Esophagus squamous epithelium (tissue), 5 donors: ENCODE results near the gene COPS9. TPM values are rescaled to one million over a fixed set of nuclear protein-coding genes. Genes with fewer than 3 reads are reported as not detected.

Source experiments
- DNase-seq: peaks from one replicate; lab custom pipeline; 2025; lab: John Stamatoyannopoulos, UW
- H3K27ac ChIP-seq, 4 donors: fragments of 200-600 bp; sonication (generic); one replicate each; pipeline ENCODE4 v1.5.1; 2016 to 2019; ENCODE audit warnings: mild to moderate bottlenecking in 1 of 4
- H3K27me3 ChIP-seq, 4 donors: fragments of 200-600 bp; sonication (generic); 1 replicate in 3 of 4; 2 replicates in 1 of 4; pipeline versions ENCODE4 v1.5.1 to v1.6.0; 2017 to 2021; ENCODE audit warnings: antibody characterized with exemption in 1 of 4
- H3K36me3 ChIP-seq, 3 donors: fragments of 200-600 bp; sonication (generic); one replicate each; pipeline ENCODE4 v1.5.1; 2016 to 2019
- H3K4me1 ChIP-seq, 3 donors: fragments of 200-600 bp; sonication (generic); one replicate each; pipeline ENCODE4 v1.5.1; 2017 to 2019
- H3K4me3 ChIP-seq, 4 donors: fragments of 200-600 bp; sonication (generic); 1 replicate in 3 of 4; 2 replicates in 1 of 4; pipeline ENCODE4 v1.5.1; 2016 to 2019; ENCODE audit warnings: mild to moderate bottlenecking in 2 of 4, moderate library complexity in 1 of 4
- H3K9me3 ChIP-seq, 3 donors: fragments of 200-600 bp; sonication (generic); one replicate each; pipeline ENCODE4 v1.5.1; 2016 to 2019
- CTCF ChIP-seq, 6 experiments: fragments of 450-650 bp in 4 of 6; fragments of 200-600 bp in 2 of 6; sonication (generic) in 2 of 6; IDR thresholded peaks; one replicate each; pipeline ENCODE4 v1.5.1; 2016 to 2019; ENCODE audit warnings: antibody characterized with exemption in 6 of 6, mild to moderate bottlenecking in 4 of 6, moderate library complexity in 4 of 6
- POLR2A ChIP-seq, 4 donors: fragments of 450-650 bp; IDR thresholded peaks; one replicate each; pipeline ENCODE4 v1.6.1; 2017; ENCODE audit warnings: antibody characterized with exemption in 4 of 4, mild to moderate bottlenecking in 4 of 4, moderate library complexity in 3 of 4
- WGBS, 2 donors: methylation state at CpG; one replicate each; pipeline ENCODE4 v1.1.5; 2018; 5-methylcytosine and 5-hydroxymethylcytosine counted together
- intact Hi-C: fragments of 100-400 bp; cut with DNase I; formaldehyde crosslinking; loops from one replicate; pipeline ENCODE4 v1.15.0; 2022
- total RNA-seq, 4 donors: library from RNA; depleted of rRNA; stranded (reverse); fragments of >200 nt; gene quantifications; one replicate each; pipeline ENCODE4 v1.1.0, GENCODE V29; 2016
- donor health status: DM: yes; HTN: yes; CAD: no.

COPS9 gene
- total RNA-seq, 4 donors from 2014 or later, result 103 to 225 (median 195) TPM

- no peak for TF ChIP-seq CTCF (IDR thresholded peaks at IDR 0.05)
- TF ChIP-seq POLR2A (IDR thresholded peaks at IDR 0.05), result no peak
- Histone ChIP-seq H3K4me3 (no peak overlapping the region), H3K9me3 (no peaks in the 10 kb centered on the region), H3K27me3 (no peaks in the 10 kb centered on the region), H3K4me1 (peaks cover 18 to 37% (median 24%) of the 10 kb centered on the region in 3 donors), H3K27ac (no peak overlapping the region), H3K36me3 (peaks cover 19 to 78% (median 27%) of the 10 kb centered on the region in 3 donors)
- 90 to 93% methylated on average over 11 to 17 of the region's 23 CpGs for WGBS, 2 donors
- intact Hi-C loops, result no loop called here
- no peak for DNase-seq
Measured at GRCh38 chr2:240130393-240131195, 5.5 kb downstream of the COPS9 start.

GRCh38 chr2:240129731-240130392, 6.2 kb downstream of the COPS9 start:
- no peaks in the 10 kb centered on the region for H3K9me3 ChIP-seq
- H3K27me3 ChIP-seq, result no peaks in the 10 kb centered on the region
- H3K4me1 ChIP-seq, result peaks cover 12 to 30% (median 17%) of the 10 kb centered on the region in 3 donors
- no peak for TF ChIP-seq CTCF (IDR thresholded peaks at IDR 0.05)
- no peak for TF ChIP-seq POLR2A (IDR thresholded peaks at IDR 0.05)
- DNase-seq, result no peak
- peaks cover 19 to 78% (median 27%) of the 10 kb centered on the region in 3 donors for H3K36me3 ChIP-seq
- intact Hi-C loops, result no loop called here
- WGBS, 2 donors, result 84 to 97% methylated on average over 7 to 17 of the region's 22 CpGs
- H3K27ac ChIP-seq, result peak overlapping the region in 2 of 4 donors; percentile 37 to 42
- no peak overlapping the region for H3K4me3 ChIP-seq

- Histone ChIP-seq H3K4me1 (peaks cover 7 to 24% (median 11%) of the 10 kb centered on the region in 3 donors), H3K27me3 (no peaks in the 10 kb centered on the region), H3K4me3 (no peak overlapping the region), H3K36me3 (peaks cover 19 to 78% (median 27%) of the 10 kb centered on the region in 3 donors), H3K27ac (peak overlapping the region in 3 of 4 donors; percentile 37 to 48 (median 42)), H3K9me3 (no peaks in the 10 kb centered on the region)
- TF ChIP-seq CTCF (IDR thresholded peaks at IDR 0.05) (no peak), POLR2A (IDR thresholded peaks at IDR 0.05) (no peak)
- 86 to 89% methylated on average over 2 to 3 of the region's 7 CpGs for WGBS, 2 donors
- no peak for DNase-seq
- intact Hi-C loops, result no loop called here
Measured at GRCh38 chr2:240129311-240129710, 6.8 kb downstream of the COPS9 start.

GRCh38 chr2:240128608-240129145, 7.4 kb downstream of the COPS9 start:
- WGBS, 2 donors, result 55 to 62% methylated on average over 11 to 12 of the region's 12 CpGs
- Histone ChIP-seq H3K27ac (peak overlapping the region in 3 of 4 donors; percentile 37 to 58 (median 42)), H3K4me1 (peaks cover 4 to 21% (median 10%) of the 10 kb centered on the region in 3 donors), H3K4me3 (no peak overlapping the region), H3K27me3 (no peaks in the 10 kb centered on the region), H3K36me3 (peaks cover 19 to 76% (median 27%) of the 10 kb centered on the region in 3 donors), H3K9me3 (no peaks in the 10 kb centered on the region)
- intact Hi-C loops, result no loop called here
- no peak for DNase-seq
- TF ChIP-seq POLR2A (IDR thresholded peaks at IDR 0.05), result no peak
- no peak for TF ChIP-seq CTCF (IDR thresholded peaks at IDR 0.05)
